HG03175 (cell line): ENCODE results near the gene TBC1D7.

ENCODE experiments used
- ATAC-seq: cut with Tn5 transposase; IDR thresholded peaks from one replicate; pipeline ENCODE4 v1.9.1; 2021; ENCODE audit warnings: mild to moderate bottlenecking, moderate library complexity; ENCODE audit not compliant: unreplicated experiment

TBC1D7 gene

GRCh38 chr6:13273931-13274706 lies 54.2 kb downstream of the TBC1D7 start:
- peak; percentile 51 for ATAC-seq

GRCh38 chr6:13273202-13273930 lies 55.0 kb downstream of the TBC1D7 start:
- ATAC-seq, result no peak

- ATAC-seq, result peak; percentile 67
Measured at GRCh38 chr6:13272131-13273046, 55.9 kb downstream of the TBC1D7 start.

GRCh38 chr6:13268913-13269518 lies 59.3 kb downstream of the TBC1D7 start:
- ATAC-seq, result no peak

GRCh38 chr6:13267142-13267651 lies 61.1 kb downstream of the TBC1D7 start:
- no peak for ATAC-seq

- no peak for ATAC-seq
Measured at GRCh38 chr6:13263669-13264068, 64.7 kb downstream of the TBC1D7 start.

GRCh38 chr6:13262302-13263230 lies 65.8 kb downstream of the TBC1D7 start:
- no peak for ATAC-seq

- peak; percentile 78 for ATAC-seq
Measured at GRCh38 chr6:13261464-13261994, 66.8 kb downstream of the TBC1D7 start.

GRCh38 chr6:13260831-13261230 lies 67.5 kb downstream of the TBC1D7 start:
- no peak for ATAC-seq

GRCh38 chr6:13260101-13260598 lies 68.2 kb downstream of the TBC1D7 start:
- no peak for ATAC-seq

GRCh38 chr6:13259393-13259792 lies 68.9 kb downstream of the TBC1D7 start:
- ATAC-seq, result no peak

- ATAC-seq, result no peak
Measured at GRCh38 chr6:13256266-13257001, 71.9 kb downstream of the TBC1D7 start.
